GM19240 (cell line): ENCODE results near the gene BUB1B.

Source experiments
- DNase-seq: peaks from one replicate; pipeline ENCODE4 v3.0.0; 2011; ENCODE audit warnings: low spot score; ENCODE audit not compliant: insufficient read length

BUB1B gene

DNA sequence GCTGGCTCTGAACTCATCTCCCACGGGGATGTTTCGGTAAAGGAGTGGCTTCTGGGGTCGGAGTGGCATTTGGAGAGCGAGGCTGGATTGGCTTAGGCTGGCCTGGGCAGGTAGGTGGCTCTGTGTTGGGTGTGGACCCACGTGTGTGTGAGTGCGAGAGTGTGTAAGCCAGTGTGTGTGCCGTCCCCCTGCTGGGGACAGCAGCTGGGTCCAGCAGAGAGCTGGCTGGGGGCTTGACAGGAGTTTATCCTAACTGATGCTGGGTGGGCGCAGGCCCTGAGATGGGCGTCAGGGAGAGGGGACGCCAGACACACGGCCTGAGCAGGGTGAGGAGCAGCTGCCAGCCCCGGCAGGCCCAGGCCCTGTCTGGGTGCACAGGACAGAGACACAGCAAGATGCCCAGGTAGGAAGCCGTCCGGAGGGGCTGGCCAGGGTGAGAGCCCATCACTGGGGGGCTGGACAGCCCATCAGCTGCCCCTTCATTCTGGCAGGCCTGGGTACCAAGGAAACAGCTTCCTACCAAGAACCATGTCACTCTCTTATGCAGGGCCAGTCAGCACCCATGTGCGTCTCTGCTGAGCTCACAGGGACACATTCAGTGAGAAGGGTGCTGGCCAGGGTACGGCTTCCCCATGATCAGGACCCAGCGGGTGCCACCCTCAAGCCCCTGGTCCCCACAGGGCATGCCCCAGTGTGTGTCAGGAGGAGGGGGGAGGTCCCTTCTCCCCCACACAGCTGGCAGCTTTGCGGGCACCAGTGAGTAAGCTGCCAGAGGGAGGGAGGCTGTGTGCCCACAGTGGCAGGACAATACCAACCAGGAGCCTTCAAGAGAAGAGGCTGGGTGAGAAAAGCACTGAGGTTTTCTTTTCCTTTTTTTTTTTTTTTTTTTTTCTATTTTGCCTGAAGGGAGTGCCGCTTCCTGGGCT is 79.1 kb downstream of the BUB1B start:
- DNase-seq, result no peak

DNA sequence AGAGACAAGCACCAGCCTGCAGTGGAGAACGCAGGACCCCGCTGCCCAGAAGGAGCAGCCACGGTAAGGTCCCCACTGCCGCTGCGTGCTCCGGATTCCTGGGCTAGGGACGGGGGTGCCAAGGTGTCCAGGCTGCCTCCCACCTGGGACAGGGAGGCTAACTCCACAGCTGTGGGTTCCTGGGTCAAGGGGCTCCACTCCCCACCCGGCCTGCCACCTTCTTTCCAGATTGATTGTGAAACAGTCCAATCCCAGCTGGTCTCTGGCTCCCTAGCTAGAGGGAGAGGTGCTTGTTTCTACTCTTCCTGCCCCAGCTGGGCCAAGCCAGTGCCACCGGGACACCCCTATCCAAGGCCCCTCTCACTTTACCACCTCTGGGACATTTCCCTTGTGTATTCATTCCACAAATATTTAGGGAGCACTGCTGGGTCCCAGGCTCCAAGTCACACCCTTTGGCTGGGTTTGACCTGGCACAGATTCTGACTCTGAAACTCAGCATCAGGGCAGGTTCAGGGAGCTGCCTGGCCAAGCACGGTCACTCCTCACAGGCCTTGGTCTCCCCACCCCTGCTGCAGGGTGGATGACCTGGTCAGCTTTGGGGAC is 79.9 kb downstream of the BUB1B start:
- no peak for DNase-seq

DNA sequence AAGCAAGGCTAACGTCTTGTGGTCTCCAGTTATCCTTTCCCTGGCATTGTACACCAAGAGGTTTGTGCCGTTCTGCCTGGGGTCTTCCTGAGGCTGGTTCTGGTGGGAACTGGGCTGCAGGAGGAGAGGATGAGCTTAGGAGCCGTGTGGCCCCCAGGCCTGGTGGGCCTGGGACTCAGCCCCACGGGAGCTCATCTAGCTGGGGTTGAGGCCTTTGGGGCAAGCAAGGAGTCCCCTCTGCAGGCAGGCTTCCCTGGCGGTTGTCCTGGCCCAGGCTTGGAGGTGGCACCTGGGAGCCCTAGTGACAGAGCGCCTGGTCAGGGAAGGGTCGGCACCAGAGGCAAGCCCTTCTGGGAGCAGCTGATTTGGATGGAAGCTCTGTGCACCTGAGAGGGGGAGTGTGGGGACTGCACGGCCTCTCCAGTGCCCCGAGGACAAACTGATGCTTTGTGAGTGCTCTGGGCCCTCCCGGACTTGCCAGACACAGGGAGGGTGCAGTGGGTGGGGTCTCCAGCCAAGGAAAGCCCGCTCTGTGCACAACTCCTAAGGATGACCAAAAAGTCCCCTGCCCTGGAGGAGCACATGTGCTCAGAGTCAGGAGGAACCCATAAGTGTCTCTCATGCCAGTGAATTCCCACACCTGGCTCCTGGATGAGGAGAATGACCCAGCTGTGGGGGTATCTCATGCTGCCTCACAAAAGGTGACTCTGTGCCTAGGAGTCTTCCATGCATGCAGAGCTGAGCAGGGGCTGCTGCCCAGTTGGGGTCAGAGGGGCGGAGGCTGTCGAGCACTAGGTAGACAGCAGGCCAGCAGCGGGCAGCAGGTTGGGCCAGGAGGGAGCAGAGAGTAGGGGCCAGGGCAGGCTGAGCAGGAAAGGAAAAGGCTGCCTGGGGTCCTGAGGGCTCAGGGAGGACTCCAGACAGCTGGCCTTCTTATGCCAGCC is 80.7 kb downstream of the BUB1B start:
- DNase-seq, result no peak

DNA sequence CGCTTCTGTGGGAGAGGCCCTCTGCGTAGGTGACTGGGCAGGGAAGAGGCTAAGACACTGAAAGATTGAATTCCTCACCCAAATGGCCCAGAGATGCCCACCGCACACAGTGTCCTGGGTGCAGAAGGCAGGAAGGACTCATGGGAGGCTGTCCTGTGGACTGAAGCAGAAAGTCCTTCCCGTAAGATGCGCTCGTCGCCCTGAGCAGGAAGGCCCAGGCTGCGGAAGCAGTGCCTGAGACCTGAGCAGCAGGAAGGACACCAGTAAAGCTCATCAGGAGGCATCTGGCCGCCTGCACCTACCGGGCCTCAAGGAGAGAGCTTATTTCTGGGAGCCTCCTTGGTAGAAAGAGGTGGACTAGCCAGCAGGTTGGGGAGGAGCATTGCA is 81.3 kb downstream of the BUB1B start:
- no peak for DNase-seq

DNA sequence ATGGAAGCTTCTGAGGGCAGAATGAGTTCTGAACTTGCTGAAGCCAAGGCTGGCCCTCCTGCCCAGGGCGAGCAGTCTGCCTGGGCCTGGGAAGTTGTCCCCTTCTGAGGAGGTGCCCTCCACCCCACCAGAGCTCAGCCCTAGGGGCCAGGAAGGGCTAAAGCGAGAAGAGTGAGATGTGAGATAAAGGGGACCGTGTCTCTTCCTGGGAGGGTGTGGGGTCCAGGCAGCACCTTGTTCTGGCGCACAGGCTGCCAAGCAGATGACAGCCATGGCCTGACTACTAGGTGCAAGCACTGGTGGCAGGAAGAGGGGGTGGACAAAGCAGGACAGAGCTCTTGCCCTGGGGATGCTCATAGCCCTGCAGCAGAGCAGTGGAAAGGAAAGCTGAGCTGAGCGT is 81.7 kb downstream of the BUB1B start:
- no peak for DNase-seq

DNA sequence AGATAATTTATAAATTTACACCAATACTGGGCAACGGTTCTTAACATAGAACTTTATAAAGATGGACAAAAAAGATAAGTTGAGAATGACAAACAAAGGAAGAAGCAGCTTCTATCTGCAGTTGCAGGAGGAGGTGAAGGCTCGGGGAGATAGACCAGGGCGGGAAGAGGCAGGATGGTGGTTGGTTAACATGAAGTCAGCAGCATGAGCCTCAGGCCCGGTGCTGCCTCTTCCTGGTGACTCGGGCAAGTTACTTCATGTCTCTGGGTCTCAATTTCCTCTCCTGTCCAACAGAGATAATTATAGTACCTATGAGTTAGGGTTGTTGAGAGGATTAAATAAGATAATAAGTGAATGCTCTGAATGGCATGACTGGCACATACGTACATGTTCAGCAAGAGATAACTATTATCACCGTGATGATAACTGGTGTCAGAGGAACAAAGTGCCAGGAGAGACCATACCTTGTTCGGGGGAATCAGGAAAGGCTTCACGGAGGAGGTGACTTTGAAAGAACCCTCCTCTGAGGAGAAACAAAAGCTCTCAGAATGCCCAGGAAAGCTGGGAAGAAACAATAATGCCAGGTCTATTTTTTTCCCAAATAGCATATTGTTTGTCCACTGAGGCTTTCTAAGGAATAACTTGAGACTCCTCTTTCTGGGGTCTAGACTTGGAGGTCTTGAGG is 82.4 kb downstream of the BUB1B start:
- no peak for DNase-seq

DNA sequence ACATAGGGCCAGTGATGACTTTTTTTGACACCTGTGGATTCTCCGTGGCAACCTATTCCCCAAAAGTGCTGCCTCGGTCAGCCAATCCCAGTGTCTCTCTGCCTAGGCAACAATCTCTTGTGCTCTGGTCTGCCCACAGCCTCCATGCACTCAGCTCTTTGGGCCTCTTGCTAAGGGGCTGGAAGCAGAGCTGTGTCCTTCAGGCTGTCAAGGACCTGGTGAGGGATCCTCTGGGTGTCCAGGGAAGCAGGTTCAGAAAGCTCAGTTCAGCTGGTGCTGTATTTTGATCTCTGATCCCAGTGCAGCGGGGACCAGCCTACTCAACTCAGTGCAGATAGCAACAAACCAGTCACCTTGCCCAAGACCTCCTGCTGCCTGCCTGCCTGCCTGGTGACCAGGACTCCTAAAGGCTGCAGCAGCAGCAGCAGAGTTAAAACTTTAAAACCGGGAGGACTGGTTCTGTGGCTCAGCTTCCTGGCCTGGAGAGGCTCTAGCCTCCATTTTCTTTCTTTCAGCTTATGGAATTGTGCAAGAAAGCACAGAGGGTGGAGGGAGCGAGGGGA is 84.2 kb downstream of the BUB1B start:
- DNase-seq, result no peak

DNA sequence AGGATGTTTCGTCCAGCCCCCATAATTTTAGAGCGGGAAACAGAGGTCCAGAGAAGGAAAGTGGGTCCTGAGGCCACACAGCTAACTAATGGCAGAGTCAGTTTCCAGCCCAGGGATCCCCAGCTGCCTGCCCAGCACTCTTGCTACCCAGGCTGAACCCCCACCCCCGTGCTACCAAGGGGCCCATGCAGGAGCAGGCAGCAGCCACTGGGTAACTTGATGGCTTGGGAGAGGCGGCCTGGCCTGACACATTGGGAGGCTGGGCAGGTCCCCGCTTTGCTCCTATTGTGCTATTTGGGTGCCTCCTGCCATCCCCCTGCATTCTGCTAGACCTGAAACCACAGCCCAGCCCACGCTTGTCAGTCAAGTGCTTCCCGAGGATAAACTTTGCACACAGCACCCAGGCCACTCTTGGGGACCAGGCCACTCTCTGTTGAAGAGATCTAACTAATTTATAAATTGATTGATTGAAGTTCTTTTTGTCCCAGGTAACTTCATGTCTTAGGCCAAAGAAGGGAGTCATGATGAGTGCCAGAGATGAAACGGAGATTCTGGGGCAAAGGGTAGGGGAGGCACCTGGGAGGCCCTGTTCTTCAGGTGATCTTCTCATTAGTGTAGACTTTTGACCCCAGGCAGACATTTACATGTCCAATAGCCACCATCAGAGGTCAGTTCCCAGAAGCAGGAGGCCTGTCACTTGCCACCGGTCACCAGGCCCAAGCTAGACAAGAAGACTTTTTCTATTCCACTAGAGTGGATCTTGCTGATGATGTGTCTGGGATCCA is 85.0 kb downstream of the BUB1B start:
- DNase-seq, result no peak

DNA sequence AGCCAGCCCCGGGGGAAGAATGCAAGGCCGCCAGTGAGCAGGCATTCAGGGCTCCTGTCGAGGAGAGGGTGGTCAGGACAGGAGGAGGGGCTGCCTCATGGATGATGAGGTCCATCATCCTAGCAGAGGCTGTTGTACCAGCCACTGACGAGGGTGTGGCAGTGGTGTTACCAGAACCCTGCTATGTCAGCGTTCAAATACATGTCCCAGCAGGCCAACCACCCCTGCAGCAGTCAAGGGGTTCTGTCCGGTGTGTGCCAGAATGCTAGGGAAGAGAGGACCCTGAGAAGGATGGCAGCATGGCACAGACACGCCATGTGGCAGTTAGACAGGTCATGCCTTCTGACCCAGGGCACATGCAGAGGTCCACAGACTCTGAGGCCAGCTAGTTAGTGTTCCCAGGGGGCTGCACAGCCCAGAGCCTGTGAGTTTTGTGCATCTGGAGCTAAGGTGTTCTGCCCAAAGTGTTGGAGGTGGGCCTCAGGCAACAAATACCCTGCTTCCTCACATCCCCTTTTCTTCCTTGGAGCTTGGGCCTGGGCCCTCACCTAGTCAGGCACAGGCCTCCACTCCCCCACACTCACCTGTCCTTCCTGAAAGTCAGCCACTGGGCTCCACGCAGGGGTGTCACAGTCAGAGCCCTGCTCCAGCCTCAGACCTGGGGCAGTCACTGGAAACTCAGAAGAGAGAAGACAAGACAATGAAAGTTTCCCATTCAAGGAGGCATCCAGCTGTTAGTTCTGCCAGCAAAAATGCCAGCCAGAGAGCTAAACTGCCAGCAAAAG is 85.8 kb downstream of the BUB1B start:
- DNase-seq, result no peak

DNA sequence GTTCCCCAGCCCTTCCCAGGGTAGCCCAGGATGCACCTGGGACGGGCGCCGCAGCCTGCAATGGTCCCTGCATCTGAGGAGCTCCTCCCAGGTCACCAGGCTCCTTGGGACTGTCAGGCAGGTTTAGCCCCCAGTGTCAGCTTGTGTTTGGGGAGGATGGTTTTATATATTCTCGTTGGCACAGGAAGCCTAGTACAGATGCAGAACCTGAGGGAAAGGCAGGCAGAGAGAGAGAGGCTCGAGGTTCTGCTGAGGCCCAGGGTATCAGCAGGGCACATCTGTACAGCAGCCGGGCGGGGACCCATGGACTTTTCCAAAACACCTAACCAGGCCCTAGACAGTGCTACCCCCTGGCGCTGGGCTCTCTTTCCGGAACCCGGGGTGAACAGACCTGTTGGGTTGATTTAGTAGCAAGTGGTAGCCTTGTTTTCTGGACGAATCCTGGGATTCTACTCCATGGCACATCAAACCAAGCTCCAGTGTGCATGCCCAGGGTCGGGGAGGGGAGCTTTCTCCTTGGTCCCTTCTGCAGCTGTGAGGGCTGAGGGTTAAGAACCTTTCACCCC is 86.6 kb downstream of the BUB1B start:
- no peak for DNase-seq

DNA sequence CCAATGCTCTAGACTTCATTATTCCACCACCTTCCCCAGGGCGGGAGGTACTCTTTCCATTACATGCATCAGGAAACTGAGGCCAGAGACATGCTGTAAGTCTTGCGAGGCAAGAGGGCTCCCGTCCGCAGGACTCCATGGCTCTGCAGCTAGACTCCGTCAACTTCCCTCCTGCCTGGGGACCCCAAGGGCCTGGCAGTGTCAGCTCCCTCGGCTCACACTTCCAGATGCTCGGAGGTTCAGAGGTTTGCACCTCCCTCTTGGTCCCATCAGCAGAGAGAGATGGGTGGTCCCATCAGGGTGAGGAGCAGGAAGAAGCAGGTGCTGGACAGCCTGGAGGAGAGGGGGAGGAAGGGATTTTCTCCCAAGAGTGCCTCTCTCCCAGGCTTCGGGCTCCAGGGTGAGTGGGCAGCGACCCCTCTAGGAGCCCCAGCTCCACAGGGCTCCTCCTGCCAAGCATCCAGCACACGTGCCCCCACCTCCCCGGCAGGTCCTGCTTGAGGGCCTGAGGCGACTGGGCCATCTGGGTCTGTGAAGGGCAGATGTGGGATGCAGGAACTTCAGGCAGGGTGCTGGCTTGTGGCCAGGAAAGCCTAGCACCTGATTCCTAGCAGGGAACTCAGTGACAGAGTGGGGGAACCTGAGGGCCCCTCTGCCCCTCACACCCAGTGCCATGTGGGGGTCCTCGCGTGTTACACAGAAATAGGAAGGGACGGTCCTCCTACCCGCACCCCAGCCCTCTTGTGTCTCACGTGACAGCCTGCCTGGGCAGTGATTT is 87.3 kb downstream of the BUB1B start:
- no peak for DNase-seq

DNA sequence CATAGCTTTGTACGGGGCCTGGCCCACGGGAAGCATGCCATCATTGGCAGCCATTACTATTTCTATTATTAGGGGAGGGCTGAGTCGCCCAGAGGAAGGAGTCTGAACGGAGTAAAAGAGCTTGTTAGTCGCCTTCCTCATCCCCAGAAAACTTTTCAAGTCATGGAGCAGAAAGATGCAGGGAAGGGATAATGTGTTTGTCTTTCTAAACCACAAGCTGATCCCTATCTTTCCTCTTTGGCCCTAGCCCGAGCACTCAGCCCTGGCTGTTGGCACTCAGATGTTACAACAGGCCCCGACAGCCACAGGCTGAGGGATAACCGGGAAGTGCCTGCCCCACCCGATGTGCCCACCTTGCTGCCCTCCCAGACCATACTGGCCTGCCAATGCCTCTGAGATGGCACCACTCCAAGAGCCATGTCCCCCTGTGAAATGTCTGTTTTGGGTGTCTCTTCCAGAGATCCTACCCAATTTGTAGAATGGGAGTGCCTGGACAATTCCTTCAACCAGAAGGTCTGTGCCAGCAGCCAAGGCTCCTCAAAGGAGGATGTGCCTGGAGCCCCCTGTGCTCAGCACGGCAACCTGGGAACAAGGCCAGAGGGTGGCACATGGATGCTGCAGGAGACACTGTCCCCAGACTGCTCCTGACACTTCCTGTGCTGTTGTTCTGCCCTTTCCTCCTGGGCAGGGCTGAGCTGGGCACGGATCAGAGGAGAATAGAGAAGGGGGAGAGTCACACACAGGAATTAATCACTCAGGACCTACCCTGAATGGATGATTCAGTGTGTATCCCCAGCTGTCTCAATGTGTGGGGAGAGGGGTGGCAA is 88.8 kb downstream of the BUB1B start:
- DNase-seq, result no peak

DNA sequence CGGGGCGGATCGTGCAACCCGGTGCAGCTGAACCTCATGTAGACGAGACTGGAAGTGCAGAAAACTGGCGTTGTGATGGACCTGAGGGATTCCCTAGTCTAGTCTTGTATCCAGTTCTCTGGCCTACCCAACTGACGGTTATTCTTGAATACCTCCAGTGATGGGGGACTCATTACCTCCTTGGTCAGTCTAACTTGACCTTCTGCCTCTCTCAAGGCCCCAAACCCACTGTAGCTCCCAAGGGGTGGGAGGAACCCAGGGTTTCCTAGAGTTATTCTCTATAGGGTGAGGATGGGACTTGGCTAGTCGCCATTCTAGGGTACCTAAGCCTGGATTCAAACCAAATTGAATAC is 89.4 kb downstream of the BUB1B start:
- DNase-seq, result no peak

DNA sequence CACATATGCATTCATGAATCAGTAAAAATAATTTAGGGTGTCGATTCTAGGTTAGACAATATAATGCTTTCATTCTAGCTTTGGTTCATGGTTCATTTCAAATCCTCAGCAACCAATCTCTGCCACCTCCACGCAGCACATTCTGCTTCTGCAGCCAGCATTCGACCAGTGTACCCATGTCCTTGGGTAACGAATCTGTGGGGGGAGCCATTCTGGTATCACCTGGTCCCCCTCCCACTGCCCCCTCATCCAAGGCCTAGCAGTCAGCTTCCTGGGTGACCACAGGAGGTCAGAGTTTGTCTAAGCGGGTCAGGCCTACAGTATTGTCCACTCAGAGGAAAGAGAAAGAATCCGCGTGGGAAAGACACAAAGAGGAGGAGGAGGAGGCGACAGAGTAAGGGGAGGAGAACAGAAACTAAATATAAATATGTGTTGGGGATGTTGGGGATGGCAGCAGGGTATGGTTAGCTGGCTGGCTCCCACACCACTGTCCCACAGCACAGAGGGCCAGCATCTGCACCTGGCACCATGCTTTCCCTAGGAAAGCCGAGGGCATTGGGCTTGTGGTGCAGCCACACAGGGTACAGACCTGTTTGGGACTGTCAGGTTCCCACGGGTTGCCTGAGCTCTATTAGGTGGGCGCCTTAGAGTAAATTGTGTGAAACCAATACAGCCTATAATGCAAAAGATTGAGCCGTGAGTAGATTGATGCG is 90.1 kb downstream of the BUB1B start:
- DNase-seq, result no peak

DNA sequence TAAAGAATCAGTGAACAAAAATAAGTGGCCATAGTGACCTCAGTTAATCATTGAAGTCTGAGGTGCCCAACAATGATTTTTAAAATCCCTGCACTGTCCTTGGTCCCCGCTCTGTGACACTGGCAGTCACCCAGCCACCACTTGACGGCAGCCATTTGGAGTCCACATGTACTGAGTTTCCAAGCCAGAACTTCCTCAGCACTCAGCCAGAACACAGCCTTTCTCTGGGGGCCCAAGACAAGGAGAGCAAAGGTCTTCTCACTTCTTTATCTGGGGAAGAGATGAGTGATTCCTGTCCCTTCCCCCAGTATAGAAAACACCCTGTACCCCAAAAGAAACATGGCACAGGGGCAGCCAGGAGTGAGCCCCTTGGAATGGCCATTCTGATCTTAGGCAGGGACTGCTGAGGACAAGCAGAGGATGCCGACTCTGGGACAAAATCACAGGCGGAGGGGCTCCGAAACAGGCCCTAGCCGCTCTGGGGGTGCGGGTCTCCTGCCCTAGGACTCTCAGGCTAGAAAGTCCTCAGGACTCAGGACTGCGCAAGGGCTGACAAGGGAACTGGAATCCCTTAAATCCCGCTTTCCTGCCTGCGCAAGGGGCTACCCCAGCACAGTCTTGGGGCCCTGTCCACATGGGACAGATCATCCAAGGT is 90.7 kb downstream of the BUB1B start:
- no peak for DNase-seq

DNA sequence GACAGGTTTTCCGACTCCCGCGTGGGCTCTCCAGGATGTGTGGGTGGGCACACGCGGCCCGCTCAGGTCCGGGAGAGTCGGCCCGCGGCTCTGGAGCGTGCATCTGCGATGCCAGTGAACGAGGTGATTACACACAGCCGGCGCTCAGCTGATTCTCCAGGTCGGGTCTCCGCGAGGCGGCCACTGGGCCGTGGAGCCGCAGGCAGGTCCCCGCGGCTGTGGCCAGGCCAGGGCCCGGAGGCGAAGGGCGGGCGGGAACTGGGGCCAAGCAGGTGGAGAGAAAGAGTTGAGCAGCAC is 91.2 kb downstream of the BUB1B start:
- no peak for DNase-seq
